ENCODE data around the gene CERS6. TPM values are rescaled to one million over a fixed set of nuclear protein-coding genes. Genes with fewer than 3 reads are reported as not detected.

Gene CERS6
- total RNA-seq, 1 experiment from 2014 or later = not detected

- no peaks in the 10 kb centered on the region for H4K20me1 ChIP-seq (ENCODE audit: insufficient read depth, low read depth, low read length)
- no peak for DNase-seq
- H3K27me3 ChIP-seq (ENCODE audit: low read length) = no peaks in the 10 kb centered on the region
- H3K79me2 ChIP-seq (ENCODE audit: low read length) = no peaks in the 10 kb centered on the region
- no peak overlapping the region for H3K4me2 ChIP-seq (ENCODE audit: low read depth, low read length, poor library complexity, severe bottlenecking)
- H3K4me3 ChIP-seq (ENCODE audit: low read length) = no peak overlapping the region
- no peak overlapping the region for H3K27ac ChIP-seq (ENCODE audit: low read length)
- no peak overlapping the region for H2AFZ ChIP-seq (ENCODE audit: low read length)
- H3K9me2 ChIP-seq (replicated peaks; ENCODE audit: insufficient read depth, low read length) = no peaks in the 10 kb centered on the region
- no peak overlapping the region for H3K9ac ChIP-seq (ENCODE audit: low read length)
- no peaks in the 10 kb centered on the region for H3K4me1 ChIP-seq (ENCODE audit: low read length)
- no peaks in the 10 kb centered on the region for H3K9me3 ChIP-seq (ENCODE audit: low read length)
- H3K36me3 ChIP-seq (ENCODE audit: insufficient read depth, low read length) = no peaks in the 10 kb centered on the region
Measured at GRCh38 chr2:168559187-168559586, 103.1 kb downstream of the CERS6 start.

GRCh38 chr2:168560817-168561499 is 104.9 kb downstream of the CERS6 start:
- no peak overlapping the region for H3K9ac ChIP-seq (ENCODE audit: low read length)
- DNase-seq = no peak
- no peaks in the 10 kb centered on the region for H4K20me1 ChIP-seq (ENCODE audit: insufficient read depth, low read depth, low read length)
- no peak overlapping the region for H3K4me2 ChIP-seq (ENCODE audit: low read depth, low read length, poor library complexity, severe bottlenecking)
- no peaks in the 10 kb centered on the region for H3K36me3 ChIP-seq (ENCODE audit: insufficient read depth, low read length)
- no peak overlapping the region for H3K27ac ChIP-seq (ENCODE audit: low read length)
- H3K27me3 ChIP-seq (ENCODE audit: low read length) = no peaks in the 10 kb centered on the region
- H2AFZ ChIP-seq (ENCODE audit: low read length) = no peak overlapping the region
- no peaks in the 10 kb centered on the region for H3K9me3 ChIP-seq (ENCODE audit: low read length)
- H3K4me1 ChIP-seq (ENCODE audit: low read length) = no peaks in the 10 kb centered on the region
- H3K4me3 ChIP-seq (ENCODE audit: low read length) = no peak overlapping the region
- H3K79me2 ChIP-seq (ENCODE audit: low read length) = no peaks in the 10 kb centered on the region
- no peaks in the 10 kb centered on the region for H3K9me2 ChIP-seq (replicated peaks; ENCODE audit: insufficient read depth, low read length)

- no peak overlapping the region for H3K4me3 ChIP-seq (ENCODE audit: low read length)
- DNase-seq = no peak
- no peak overlapping the region for H3K27ac ChIP-seq (ENCODE audit: low read length)
- no peak overlapping the region for H3K9ac ChIP-seq (ENCODE audit: low read length)
- H3K9me3 ChIP-seq (ENCODE audit: low read length) = no peaks in the 10 kb centered on the region
- H3K4me2 ChIP-seq (ENCODE audit: low read depth, low read length, poor library complexity, severe bottlenecking) = no peak overlapping the region
- H3K36me3 ChIP-seq (ENCODE audit: insufficient read depth, low read length) = no peaks in the 10 kb centered on the region
- no peaks in the 10 kb centered on the region for H4K20me1 ChIP-seq (ENCODE audit: insufficient read depth, low read depth, low read length)
- H3K4me1 ChIP-seq (ENCODE audit: low read length) = no peaks in the 10 kb centered on the region
- H3K79me2 ChIP-seq (ENCODE audit: low read length) = no peaks in the 10 kb centered on the region
- H3K27me3 ChIP-seq (ENCODE audit: low read length) = no peaks in the 10 kb centered on the region
- no peaks in the 10 kb centered on the region for H3K9me2 ChIP-seq (replicated peaks; ENCODE audit: insufficient read depth, low read length)
- no peak overlapping the region for H2AFZ ChIP-seq (ENCODE audit: low read length)
Measured at GRCh38 chr2:168561991-168562390, 105.9 kb downstream of the CERS6 start.

- H3K9me2 ChIP-seq (replicated peaks; ENCODE audit: insufficient read depth, low read length) = no peaks in the 10 kb centered on the region
Measured at GRCh38 chr2:168562971-168563370, 106.9 kb downstream of the CERS6 start.

GRCh38 chr2:168564641-168565040 is 108.6 kb downstream of the CERS6 start:
- Histone ChIP-seq H3K4me1 (ENCODE audit: low read length) (no peaks in the 10 kb centered on the region), H3K79me2 (ENCODE audit: low read length) (no peaks in the 10 kb centered on the region), H2AFZ (ENCODE audit: low read length) (no peak overlapping the region), H3K9me3 (ENCODE audit: low read length) (no peaks in the 10 kb centered on the region), H4K20me1 (ENCODE audit: insufficient read depth, low read depth, low read length) (no peaks in the 10 kb centered on the region), H3K27ac (ENCODE audit: low read length) (no peak overlapping the region), H3K27me3 (ENCODE audit: low read length) (no peaks in the 10 kb centered on the region), H3K9ac (ENCODE audit: low read length) (no peak overlapping the region), H3K4me3 (ENCODE audit: low read length) (no peak overlapping the region), H3K36me3 (ENCODE audit: insufficient read depth, low read length) (no peaks in the 10 kb centered on the region), H3K4me2 (ENCODE audit: low read depth, low read length, poor library complexity, severe bottlenecking) (no peak overlapping the region), H3K9me2 (replicated peaks; ENCODE audit: insufficient read depth, low read length) (no peaks in the 10 kb centered on the region)
- DNase-seq = no peak

More at GRCh38 chr2:168562971-168563370, 106.9 kb downstream of the CERS6 start:
- Histone ChIP-seq H3K27me3 (ENCODE audit: low read length) (no peaks in the 10 kb centered on the region), H3K9ac (ENCODE audit: low read length) (no peak overlapping the region), H3K27ac (ENCODE audit: low read length) (no peak overlapping the region), H2AFZ (ENCODE audit: low read length) (no peak overlapping the region), H3K79me2 (ENCODE audit: low read length) (no peaks in the 10 kb centered on the region), H3K9me3 (ENCODE audit: low read length) (no peaks in the 10 kb centered on the region), H3K4me1 (ENCODE audit: low read length) (no peaks in the 10 kb centered on the region), H3K4me2 (ENCODE audit: low read depth, low read length, poor library complexity, severe bottlenecking) (no peak overlapping the region), H3K36me3 (ENCODE audit: insufficient read depth, low read length) (no peaks in the 10 kb centered on the region), H3K4me3 (ENCODE audit: low read length) (no peak overlapping the region), H4K20me1 (ENCODE audit: insufficient read depth, low read depth, low read length) (no peaks in the 10 kb centered on the region)
- DNase-seq = no peak

- H3K4me3 ChIP-seq (ENCODE audit: low read length) = no peak overlapping the region
- no peak overlapping the region for H3K9ac ChIP-seq (ENCODE audit: low read length)
- H3K4me1 ChIP-seq (ENCODE audit: low read length) = no peaks in the 10 kb centered on the region
- H3K4me2 ChIP-seq (ENCODE audit: low read depth, low read length, poor library complexity, severe bottlenecking) = no peak overlapping the region
- no peaks in the 10 kb centered on the region for H3K79me2 ChIP-seq (ENCODE audit: low read length)
- H3K9me2 ChIP-seq (replicated peaks; ENCODE audit: insufficient read depth, low read length) = no peaks in the 10 kb centered on the region
- H2AFZ ChIP-seq (ENCODE audit: low read length) = no peak overlapping the region
- no peaks in the 10 kb centered on the region for H3K36me3 ChIP-seq (ENCODE audit: insufficient read depth, low read length)
- no peak for DNase-seq
- no peak overlapping the region for H3K27ac ChIP-seq (ENCODE audit: low read length)
- no peaks in the 10 kb centered on the region for H4K20me1 ChIP-seq (ENCODE audit: insufficient read depth, low read depth, low read length)
- no peaks in the 10 kb centered on the region for H3K9me3 ChIP-seq (ENCODE audit: low read length)
- H3K27me3 ChIP-seq (ENCODE audit: low read length) = no peaks in the 10 kb centered on the region
Measured at GRCh38 chr2:168565112-168565511, 109.0 kb downstream of the CERS6 start.

GRCh38 chr2:168565512-168565911 is 109.4 kb downstream of the CERS6 start:
- Histone ChIP-seq H3K27ac (ENCODE audit: low read length) (no peak overlapping the region), H3K9ac (ENCODE audit: low read length) (no peak overlapping the region), H3K9me2 (replicated peaks; ENCODE audit: insufficient read depth, low read length) (no peaks in the 10 kb centered on the region), H3K4me2 (ENCODE audit: low read depth, low read length, poor library complexity, severe bottlenecking) (no peak overlapping the region), H3K27me3 (ENCODE audit: low read length) (no peaks in the 10 kb centered on the region), H3K9me3 (ENCODE audit: low read length) (no peaks in the 10 kb centered on the region), H3K4me3 (ENCODE audit: low read length) (no peak overlapping the region), H3K36me3 (ENCODE audit: insufficient read depth, low read length) (no peaks in the 10 kb centered on the region), H3K79me2 (ENCODE audit: low read length) (no peaks in the 10 kb centered on the region), H2AFZ (ENCODE audit: low read length) (no peak overlapping the region), H4K20me1 (ENCODE audit: insufficient read depth, low read depth, low read length) (no peaks in the 10 kb centered on the region), H3K4me1 (ENCODE audit: low read length) (no peaks in the 10 kb centered on the region)
- no peak for DNase-seq

GRCh38 chr2:168566974-168567665 is 111.0 kb downstream of the CERS6 start:
- no peaks in the 10 kb centered on the region for H4K20me1 ChIP-seq (ENCODE audit: insufficient read depth, low read depth, low read length)
- no peaks in the 10 kb centered on the region for H3K79me2 ChIP-seq (ENCODE audit: low read length)
- H3K4me2 ChIP-seq (ENCODE audit: low read depth, low read length, poor library complexity, severe bottlenecking) = no peak overlapping the region
- no peaks in the 10 kb centered on the region for H3K9me2 ChIP-seq (replicated peaks; ENCODE audit: insufficient read depth, low read length)
- no peaks in the 10 kb centered on the region for H3K4me1 ChIP-seq (ENCODE audit: low read length)
- H2AFZ ChIP-seq (ENCODE audit: low read length) = no peak overlapping the region
- no peak overlapping the region for H3K27ac ChIP-seq (ENCODE audit: low read length)
- H3K9ac ChIP-seq (ENCODE audit: low read length) = no peak overlapping the region
- no peaks in the 10 kb centered on the region for H3K9me3 ChIP-seq (ENCODE audit: low read length)
- DNase-seq = no peak
- H3K36me3 ChIP-seq (ENCODE audit: insufficient read depth, low read length) = no peaks in the 10 kb centered on the region
- H3K4me3 ChIP-seq (ENCODE audit: low read length) = no peak overlapping the region
- H3K27me3 ChIP-seq (ENCODE audit: low read length) = no peaks in the 10 kb centered on the region

Data from Karpas-422 (cell line).